ENCODE data around the gene LRRK2.

GRCh38 chr12:40224439-40225291 is at the start of gene LRRK2:
- TF ChIP-seq EZH2 (IDR thresholded peaks at IDR 0.05; ENCODE audit: borderline replicate concordance, low read depth, low read length, poor library complexity, severe bottlenecking) (no peak), CTCF (conservative IDR thresholded peaks at IDR 0.05; ENCODE audit: low read depth, low read length) (no peak)

Data from A673 (cell line).